MM.1S (cell line): Measurements from ENCODE around the gene CBFB.

Experiments
- DNase-seq: peaks from one replicate; pipeline ENCODE4 v3.0.0-alpha.2; 2015
- H2AFZ ChIP-seq: fragments of 300-600 bp; sonication (generic); 2 replicates; pipeline ENCODE4 v1.6.0; 2016; ENCODE audit warnings: antibody characterized with exemption, low read length
- H3F3A ChIP-seq: fragments of 300-600 bp; sonication (generic); 2 replicates; pipeline ENCODE4 v1.6.1; 2016; ENCODE audit warnings: mild to moderate bottlenecking, antibody characterized with exemption, low read length, moderate library complexity, mixed read lengths; ENCODE audit not compliant: insufficient read depth
- H3K27ac ChIP-seq: fragments of 300-600 bp; sonication (generic); 2 replicates; pipeline ENCODE4 v1.5.1; 2016; ENCODE audit warnings: mild to moderate bottlenecking, low read length
- H3K27me3 ChIP-seq: fragments of 300-600 bp; sonication (generic); replicated peaks from 2 replicates; pipeline ENCODE4 v1.6.0; 2016; ENCODE audit warnings: low read length; ENCODE audit not compliant: insufficient read depth
- H3K36me3 ChIP-seq: fragments of 300-600 bp; sonication (generic); replicated peaks from 2 replicates; pipeline ENCODE4 v1.6.1; 2016; ENCODE audit warnings: mild to moderate bottlenecking, low read length, mixed read lengths; ENCODE audit not compliant: insufficient read depth
- H3K4me1 ChIP-seq: fragments of 300-600 bp; sonication (generic); 2 replicates; pipeline ENCODE4 v1.6.1; 2016; ENCODE audit warnings: low read length, mixed read lengths
- H3K4me2 ChIP-seq: fragments of 300-600 bp; sonication (generic); 2 replicates; pipeline ENCODE4 v1.6.0; 2016; ENCODE audit warnings: low read depth, low read length
- H3K4me3 ChIP-seq: fragments of 300-600 bp; sonication (generic); 2 replicates; pipeline ENCODE4 v1.5.1; 2016; ENCODE audit warnings: low read length, mixed read lengths
- H3K79me2 ChIP-seq: fragments of 300-600 bp; sonication (generic); 2 replicates; pipeline ENCODE4 v1.6.1; 2016; ENCODE audit warnings: mixed run types, low read length, mixed read lengths
- H3K9ac ChIP-seq: fragments of 300-600 bp; sonication (generic); 2 replicates; pipeline ENCODE4 v1.6.1; 2016; ENCODE audit warnings: low read length, mixed read lengths
- H3K9me2 ChIP-seq: fragments of 300-600 bp; sonication (generic); replicated peaks from 2 replicates; pipeline ENCODE4 v1.6.1; 2016; ENCODE audit warnings: mild to moderate bottlenecking, low read length, mixed read lengths; ENCODE audit not compliant: insufficient read depth
- H3K9me3 ChIP-seq: fragments of 300-600 bp; sonication (generic); replicated peaks from 2 replicates; pipeline ENCODE4 v1.6.1; 2016; ENCODE audit warnings: mild to moderate bottlenecking, low read length, mixed read lengths; ENCODE audit not compliant: insufficient read depth
- H4K20me1 ChIP-seq: fragments of 300-600 bp; sonication (generic); 2 replicates; pipeline ENCODE4 v1.6.1; 2016; ENCODE audit warnings: mild to moderate bottlenecking, low read length, moderate library complexity, mixed read lengths; ENCODE audit not compliant: insufficient read depth
- CTCF ChIP-seq: fragments of 300-600 bp; sonication (generic); IDR thresholded peaks from 2 replicates; pipeline ENCODE4 v1.5.1; 2016; ENCODE audit warnings: antibody characterized with exemption, low read length, mixed read lengths
- EZH2 ChIP-seq: fragments of 300-600 bp; sonication (generic); optimal IDR thresholded peaks from 2 replicates; pipeline ENCODE3; 2017; ENCODE audit warnings: low read depth, mild to moderate bottlenecking, antibody characterized with exemption, low read length, mixed read lengths
- EZH2phosphoT487 ChIP-seq: fragments of 300-600 bp; sonication (generic); IDR thresholded peaks from 2 replicates; pipeline ENCODE4 v1.6.1; 2018; ENCODE audit warnings: antibody characterized with exemption, low read length

CBFB gene

DNA sequence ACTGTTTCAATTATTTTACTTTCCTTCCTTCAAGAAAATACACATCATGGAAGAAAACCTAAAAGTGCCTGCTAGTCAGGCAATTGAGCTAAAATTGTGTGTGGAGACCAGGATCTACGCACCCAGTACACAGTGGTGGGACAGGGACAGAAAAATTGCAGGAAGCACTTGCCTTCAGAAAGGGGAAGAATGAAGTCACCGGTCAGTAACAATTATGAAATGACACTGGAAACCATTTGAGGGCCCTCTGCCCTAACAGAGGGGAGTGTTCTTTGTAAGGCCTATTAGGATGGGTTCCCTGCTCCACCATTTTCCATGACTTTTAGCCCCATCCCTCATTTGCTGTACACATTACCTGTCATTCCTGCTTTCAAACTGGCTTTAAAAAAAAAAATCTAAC lies 76.3 kb downstream of the CBFB start:
- no peaks in the 10 kb centered on the region for H3K36me3 ChIP-seq
- TF ChIP-seq CTCF (no peak), EZH2 (no peak), EZH2phosphoT487 (no peak)
- no peak overlapping the region for H3K9ac ChIP-seq
- peaks cover 3% of the 10 kb centered on the region; the same call in 1 of the 2 replicates for H3K4me1 ChIP-seq
- no peaks in the 10 kb centered on the region for H4K20me1 ChIP-seq
- H3F3A ChIP-seq, result no peaks in the 10 kb centered on the region
- DNase-seq, result no peak
- H2AFZ ChIP-seq, result no peak overlapping the region
- H3K79me2 ChIP-seq, result peaks cover 5% of the 10 kb centered on the region
- H3K9me3 ChIP-seq, result no peaks in the 10 kb centered on the region
- H3K4me3 ChIP-seq, result no peak overlapping the region
- no peak overlapping the region for H3K4me2 ChIP-seq
- H3K27ac ChIP-seq, result no peak overlapping the region
- H3K9me2 ChIP-seq, result no peaks in the 10 kb centered on the region
- H3K27me3 ChIP-seq, result no peaks in the 10 kb centered on the region

GRCh38 chr16:67105881-67106280 lies 76.9 kb downstream of the CBFB start:
- Histone ChIP-seq H3K9me2 (no peaks in the 10 kb centered on the region), H3K27me3 (no peaks in the 10 kb centered on the region), H3K79me2 (peaks cover 11% of the 10 kb centered on the region), H3K4me2 (no peak overlapping the region), H3K4me3 (no peak overlapping the region), H4K20me1 (no peaks in the 10 kb centered on the region), H2AFZ (no peak overlapping the region), H3K9ac (no peak overlapping the region), H3K36me3 (no peaks in the 10 kb centered on the region), H3K9me3 (no peaks in the 10 kb centered on the region), H3K4me1 (peaks cover 4% of the 10 kb centered on the region; the same call in 1 of the 2 replicates), H3K27ac (no peak overlapping the region), H3F3A (no peaks in the 10 kb centered on the region)
- TF ChIP-seq CTCF, result no peak
- TF ChIP-seq EZH2, result no peak
- no peak for TF ChIP-seq EZH2phosphoT487
- no peak for DNase-seq

GRCh38 chr16:67108489-67108888 lies 79.5 kb downstream of the CBFB start:
- H3K79me2 ChIP-seq, result peaks cover 35% of the 10 kb centered on the region
- H3K27ac ChIP-seq, result no peak overlapping the region
- H3K4me2 ChIP-seq, result no peak overlapping the region
- DNase-seq, result no peak
- no peaks in the 10 kb centered on the region for H3K27me3 ChIP-seq
- no peaks in the 10 kb centered on the region for H3K9me3 ChIP-seq
- H2AFZ ChIP-seq, result no peak overlapping the region
- H3K4me3 ChIP-seq, result no peak overlapping the region
- H4K20me1 ChIP-seq, result no peaks in the 10 kb centered on the region
- H3K9ac ChIP-seq, result no peak overlapping the region
- no peaks in the 10 kb centered on the region for H3F3A ChIP-seq
- TF ChIP-seq CTCF (no peak), EZH2 (no peak), EZH2phosphoT487 (no peak)
- peaks cover 11% of the 10 kb centered on the region; the same call in 1 of the 2 replicates for H3K4me1 ChIP-seq
- no peaks in the 10 kb centered on the region for H3K36me3 ChIP-seq
- no peaks in the 10 kb centered on the region for H3K9me2 ChIP-seq
